GM23248 (cell line): ENCODE data around the gene TBC1D13. TPM values are rescaled to one million over a fixed set of nuclear protein-coding genes. Genes with fewer than 3 reads are reported as not detected.
A peak's percentile ranks its signal among the peaks of the same experiment; 100 is the strongest.
"Not testable (repeated sequence)": the region's sequence is repeated elsewhere in the genome, so short reads cannot be mapped to it uniquely, and the experiment has no call there.

Experiments used
- DNase-seq: peaks from one replicate; pipeline ENCODE4 v3.0.0-alpha.2; 2015
- H2AFZ ChIP-seq: fragments of 200-600 bp; sonication (generic); 2 replicates; pipeline ENCODE4 v1.6.1; 2016; ENCODE audit warnings: antibody characterized with exemption
- H3F3A ChIP-seq: fragments of 200-600 bp; sonication (generic); 2 replicates; pipeline ENCODE4 v1.6.1; 2016; ENCODE audit warnings: mild to moderate bottlenecking, antibody characterized with exemption, mixed run types; ENCODE audit not compliant: insufficient read depth
- H3K27ac ChIP-seq: fragments of 200-600 bp; sonication (generic); 2 replicates; pipeline ENCODE4 v1.5.1; 2016; ENCODE audit warnings: mild to moderate bottlenecking
- H3K27me3 ChIP-seq: fragments of 200-600 bp; sonication (generic); replicated peaks from 2 replicates; pipeline ENCODE4 v1.6.1; 2016; ENCODE audit warnings: mild to moderate bottlenecking; ENCODE audit not compliant: insufficient read depth
- H3K36me3 ChIP-seq: fragments of 200-600 bp; sonication (generic); 2 replicates; pipeline ENCODE4 v1.6.1; 2016; ENCODE audit warnings: low read depth, mild to moderate bottlenecking
- H3K4me1 ChIP-seq: fragments of 200-600 bp; sonication (generic); 2 replicates; pipeline ENCODE4 v1.6.1; 2016; ENCODE audit warnings: mild to moderate bottlenecking; ENCODE audit not compliant: insufficient read depth
- H3K4me2 ChIP-seq: fragments of 200-600 bp; sonication (generic); one replicate; pipeline ENCODE4 v1.6.1; 2016; ENCODE audit warnings: mild to moderate bottlenecking; ENCODE audit not compliant: unreplicated experiment
- H3K4me3 ChIP-seq: fragments of 200-600 bp; sonication (generic); 2 replicates; pipeline ENCODE4 v1.5.1; 2016; ENCODE audit warnings: mild to moderate bottlenecking
- H3K79me2 ChIP-seq: fragments of 200-600 bp; sonication (generic); 2 replicates; pipeline ENCODE4 v1.6.1; 2016; ENCODE audit warnings: mild to moderate bottlenecking; ENCODE audit not compliant: insufficient read depth
- H3K9ac ChIP-seq: fragments of 200-600 bp; sonication (generic); 2 replicates; pipeline ENCODE4 v1.6.1; 2016; ENCODE audit warnings: mild to moderate bottlenecking
- H3K9me2 ChIP-seq: fragments of 200-600 bp; sonication (generic); 2 replicates; pipeline ENCODE4 v1.6.1; 2016; ENCODE audit warnings: mixed run types, mild to moderate bottlenecking, moderate library complexity; ENCODE audit not compliant: insufficient read depth
- H3K9me3 ChIP-seq: fragments of 200-600 bp; sonication (generic); one replicate; pipeline ENCODE4 v1.6.1; 2017; ENCODE audit warnings: low read depth
- H4K20me1 ChIP-seq: fragments of 200-600 bp; sonication (generic); 2 replicates; pipeline ENCODE4 v1.6.0; 2016; ENCODE audit not compliant: insufficient read depth
- EZH2 ChIP-seq: fragments of 200-600 bp; sonication (generic); IDR thresholded peaks from 2 replicates; pipeline ENCODE4 v1.6.1; 2018; ENCODE audit warnings: antibody characterized with exemption, mild to moderate bottlenecking; ENCODE audit not compliant: insufficient read depth, poor library complexity, severe bottlenecking
- EZH2phosphoT487 ChIP-seq: fragments of 200-600 bp; sonication (generic); IDR thresholded peaks from 2 replicates; pipeline ENCODE4 v1.6.1; 2018; ENCODE audit warnings: antibody characterized with exemption, moderate library complexity, mild to moderate bottlenecking, low read depth; ENCODE audit not compliant: insufficient read depth
- WGBS, 2 experiments: methylation state at CpG; one replicate each; pipeline ENCODE4 v1.1.6; 2015 to 2017; ENCODE audit warnings: low lambda C conversion rate in 2 of 2, low coverage in 1 of 2; ENCODE audit errors: missing lambda C conversion rate in 2 of 2; 5-methylcytosine and 5-hydroxymethylcytosine counted together
- in situ Hi-C: fragments of 300-500 bp; cut with MboI; formaldehyde crosslinking; loops from 2 replicates; pipeline ENCODE4 v1.15.0; 2020
- polyA plus RNA-seq: library from polyadenylated mRNA; unstranded; fragments of >200 nt; fragmentation: Nextera tagmentation; extraction: Ambion mirVana; gene quantifications from 2 replicates; pipeline ENCODE4 v1.2.1, GENCODE V29; 2016
- total RNA-seq: library from RNA; depleted of rRNA; stranded (reverse); fragments of >200 nt; shearing (Covaris generic); gene quantifications from 2 replicates; pipeline ENCODE4 v1.2.3, GENCODE V29; 2014

The TBC1D13 gene
- total and polyA plus RNA-seq, 2 experiments from 2014 or later, result 17.3 to 25.3 TPM

DNA sequence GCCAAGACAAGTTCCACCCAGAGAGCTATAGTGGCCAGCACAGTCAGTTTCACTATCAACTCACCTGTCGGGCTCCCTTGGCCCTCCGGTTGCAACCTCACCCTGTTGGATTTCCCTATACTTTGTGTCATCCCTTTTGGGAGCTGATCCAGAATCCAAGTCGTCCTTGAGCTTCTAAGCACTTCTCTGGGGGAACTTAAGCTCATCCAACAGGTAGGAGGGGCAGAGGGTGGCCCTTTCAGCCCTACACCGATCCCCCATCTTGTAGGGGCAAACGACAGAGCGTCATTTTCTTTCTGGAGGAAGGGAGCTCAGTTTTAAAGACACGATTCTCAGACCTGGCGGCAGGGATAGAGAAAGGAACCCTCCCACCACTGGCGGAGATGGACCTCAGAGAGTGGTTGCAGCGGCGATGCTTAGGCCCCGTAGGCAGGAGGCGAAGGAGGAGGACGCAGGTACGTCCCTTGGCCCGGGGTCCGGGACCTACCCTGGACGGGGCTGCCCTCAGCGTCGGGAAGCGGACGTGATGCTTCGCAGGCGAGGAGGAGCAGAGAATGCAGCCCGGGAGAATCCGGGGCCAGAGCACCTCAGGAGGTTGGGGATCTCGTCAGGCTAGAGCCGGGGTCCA, 15.8 kb upstream of the TBC1D13 start:
- H3F3A ChIP-seq, result no peaks in the 10 kb centered on the region
- H3K4me3 ChIP-seq, result peak overlapping the region; percentile 93
- H3K27ac ChIP-seq, result peak overlapping the region; percentile 89
- 1 to 3% methylated on average over 26 to 28 of the region's 28 CpGs for WGBS, 2 experiments
- DNase-seq, result peak; percentile 64
- peak overlapping the region; percentile 83 for H3K4me2 ChIP-seq
- peak overlapping the region; percentile 91 for H2AFZ ChIP-seq
- in situ Hi-C loops, result no loop called here
- peaks cover 47% of the 10 kb centered on the region for H3K79me2 ChIP-seq
- H3K9me2 ChIP-seq, result no peaks in the 10 kb centered on the region
- H3K27me3 ChIP-seq, result no peaks in the 10 kb centered on the region
- H3K4me1 ChIP-seq, result peaks cover 5% of the 10 kb centered on the region
- H3K9me3 ChIP-seq, result no peaks in the 10 kb centered on the region
- TF ChIP-seq EZH2phosphoT487 (no peak), EZH2 (no peak)
- no peaks in the 10 kb centered on the region for H4K20me1 ChIP-seq
- no peaks in the 10 kb centered on the region for H3K36me3 ChIP-seq
- peak overlapping the region; percentile 95 for H3K9ac ChIP-seq

GRCh38 chr9:128771745-128772519, 15.1 kb upstream of the TBC1D13 start, which contains the start of gene ZER1:
TSS of gene ZER1 (minus strand) at chr9:128771927. CDS start at chr9:128755565, 16,362 bp downstream.
- 1 to 2% methylated on average over 58 to 64 of the region's 72 CpGs for WGBS, 2 experiments
- Histone ChIP-seq H3K79me2 (peaks cover 42% of the 10 kb centered on the region), H3K9me3 (no peaks in the 10 kb centered on the region), H3K9me2 (no peaks in the 10 kb centered on the region), H3K9ac (peak within 1 kb of the TSS; percentile 95), H3F3A (no peaks in the 10 kb centered on the region), H2AFZ (peak within 1 kb of the TSS; percentile 91), H3K4me1 (peaks cover 5% of the 10 kb centered on the region), H3K4me2 (peak within 1 kb of the TSS; percentile 83), H3K36me3 (no peaks in the 10 kb centered on the region), H3K27ac (peak within 1 kb of the TSS; percentile 89), H3K27me3 (no peaks in the 10 kb centered on the region), H4K20me1 (no peaks in the 10 kb centered on the region), H3K4me3 (peak within 1 kb of the TSS; percentile 93)
- no peak for TF ChIP-seq EZH2phosphoT487
- no peak for TF ChIP-seq EZH2
- in situ Hi-C loops, result no loop called here
- peak; percentile 98 for DNase-seq

GRCh38 chr9:128773049-128773448, 14.0 kb upstream of the TBC1D13 start:
- no peaks in the 10 kb centered on the region for H3K9me2 ChIP-seq
- no peak overlapping the region for H3K9ac ChIP-seq
- TF ChIP-seq EZH2 (no peak), EZH2phosphoT487 (no peak)
- H3K27me3 ChIP-seq, result no peaks in the 10 kb centered on the region
- no peaks in the 10 kb centered on the region for H3F3A ChIP-seq
- H3K4me3 ChIP-seq, result no peak overlapping the region
- H3K4me1 ChIP-seq, result peaks cover 5% of the 10 kb centered on the region
- no peak overlapping the region for H2AFZ ChIP-seq
- in situ Hi-C loops, result no loop called here
- 83 to 85% methylated on average over 5 of the region's 5 CpGs for WGBS, 2 experiments
- no peaks in the 10 kb centered on the region for H3K36me3 ChIP-seq
- no peak overlapping the region for H3K27ac ChIP-seq
- no peak overlapping the region for H3K4me2 ChIP-seq
- H3K79me2 ChIP-seq, result peaks cover 31% of the 10 kb centered on the region
- no peaks in the 10 kb centered on the region for H3K9me3 ChIP-seq
- H4K20me1 ChIP-seq, result no peaks in the 10 kb centered on the region
- no peak for DNase-seq

DNA sequence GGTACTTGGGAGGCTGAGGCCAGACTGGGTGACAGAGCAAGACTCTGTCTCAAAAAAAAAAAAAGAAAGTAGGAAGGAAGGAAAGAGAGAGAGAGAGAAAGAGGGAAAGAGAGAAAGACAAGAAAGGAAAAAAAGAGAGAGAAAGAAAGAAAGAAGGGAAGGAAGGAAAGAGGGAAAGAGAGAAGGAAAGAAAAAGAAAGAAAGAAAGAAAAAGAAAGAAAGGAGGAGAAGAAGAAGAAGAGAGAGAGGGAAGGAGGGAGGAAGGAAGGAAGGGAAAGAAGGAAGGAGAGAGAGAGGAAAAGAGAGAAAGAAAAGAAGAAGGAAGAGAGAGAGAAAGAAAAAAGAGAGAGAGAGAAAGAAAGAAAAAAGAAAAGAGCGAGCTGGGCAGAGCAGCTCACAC, 12.2 kb upstream of the TBC1D13 start:
- WGBS, 2 experiments, result 92 to 100% methylated on average over 1 of the region's 1 CpG

DNA sequence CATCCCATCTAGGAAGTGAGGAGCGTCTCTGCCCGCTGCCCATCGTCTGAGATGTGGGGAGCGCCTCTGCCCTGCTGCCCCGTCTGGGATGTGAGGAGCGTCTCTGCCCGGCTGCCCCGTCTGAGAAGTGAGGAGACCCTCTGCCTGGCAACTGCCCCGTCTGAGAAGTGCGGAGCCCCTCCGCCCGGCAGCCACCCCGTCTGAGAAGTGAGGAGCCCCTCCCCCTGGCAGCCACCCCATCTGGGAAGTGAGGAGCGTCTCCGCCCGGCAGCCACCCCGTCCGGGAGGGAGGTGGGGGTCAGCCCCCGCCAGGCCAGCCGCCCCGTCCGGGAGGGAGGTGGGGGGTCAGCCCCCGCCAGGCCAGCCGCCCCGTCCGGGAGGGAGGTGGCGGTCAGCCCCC, 7.0 kb upstream of the TBC1D13 start:
- H3K9ac ChIP-seq, H3K27me3 ChIP-seq, in situ Hi-C loops, H3K79me2 ChIP-seq, H3F3A ChIP-seq, H3K4me1 ChIP-seq, H3K9me2 ChIP-seq, H3K36me3 ChIP-seq, H4K20me1 ChIP-seq, H3K4me3 ChIP-seq, H3K9me3 ChIP-seq, DNase-seq, H3K4me2 ChIP-seq, H2AFZ ChIP-seq, H3K27ac ChIP-seq: not testable (repeated sequence)
- 80 to 87% methylated on average over 11 to 19 of the region's 27 CpGs for WGBS, 2 experiments

More for the DNA sequence above, 12.2 kb upstream of the TBC1D13 start:
- H3K9me2 ChIP-seq, result no peaks in the 10 kb centered on the region
- peaks cover 5% of the 10 kb centered on the region for H3K4me1 ChIP-seq
- H3K27ac ChIP-seq, result no peak overlapping the region
- H3K4me3 ChIP-seq, result no peak overlapping the region
- no peak overlapping the region for H3K9ac ChIP-seq
- H3K36me3 ChIP-seq, result no peaks in the 10 kb centered on the region
- no peak for TF ChIP-seq EZH2
- no peak for TF ChIP-seq EZH2phosphoT487
- no peaks in the 10 kb centered on the region for H3K9me3 ChIP-seq
- H2AFZ ChIP-seq, result no peak overlapping the region
- in situ Hi-C loops, result no loop called here
- H3K79me2 ChIP-seq, result peaks cover 14% of the 10 kb centered on the region
- H3K27me3 ChIP-seq, result no peaks in the 10 kb centered on the region
- no peaks in the 10 kb centered on the region for H4K20me1 ChIP-seq
- H3K4me2 ChIP-seq, result no peak overlapping the region
- H3F3A ChIP-seq, result no peaks in the 10 kb centered on the region
- no peak for DNase-seq
